Activated CD8-positive, alpha-beta memory T cell treated with anti-CD3 and anti-CD28 coated beads, Interleukin-2, amount 10 ng/mL, durations not matched to agents 7 days and 5 days (primary cell): ENCODE results near the gene MST1R. TPM values are rescaled to one million over a fixed set of nuclear protein-coding genes. Genes with fewer than 3 reads are reported as not detected.
"Not testable (repeated sequence)": the region's sequence is repeated elsewhere in the genome, so short reads cannot be mapped to it uniquely, and the experiment has no call there.

Experiments
- ATAC-seq: fragments of 150-1000 bp; cut with Tn5 transposase; one replicate; pipeline ENCODE4 v1.10.0; 2021; ENCODE audit warnings: moderate library complexity
- CTCF ChIA-PET: fragments of 350-600 bp; sonication (Branson Sonifier 250); formaldehyde crosslinking; loops from one replicate; lab custom pipeline; 2021; ENCODE audit warnings: antibody characterized with exemption; lab: Charles Lee
- DNase-seq: peaks from one replicate; pipeline ENCODE4 v3.0.0-alpha.2; 2020
- H3K27ac Mint-ChIP-seq: one replicate; pipeline ENCODE4 v1.8.0; 2021; ENCODE audit warnings: mild to moderate bottlenecking, mixed read lengths
- H3K27me3 Mint-ChIP-seq: one replicate; pipeline ENCODE4 v1.8.0; 2021; ENCODE audit warnings: mixed read lengths
- H3K36me3 Mint-ChIP-seq: one replicate; pipeline ENCODE4 v1.8.0; 2021; ENCODE audit warnings: mild to moderate bottlenecking, mixed read lengths
- H3K4me1 Mint-ChIP-seq: one replicate; pipeline ENCODE4 v1.8.0; 2021; ENCODE audit warnings: mixed read lengths
- H3K4me3 Mint-ChIP-seq: one replicate; pipeline ENCODE4 v1.8.0; 2021; ENCODE audit warnings: mild to moderate bottlenecking, moderate library complexity, mixed read lengths
- H3K9me3 Mint-ChIP-seq: one replicate; pipeline ENCODE4 v1.8.0; 2022; ENCODE audit warnings: low read depth, mixed read lengths
- total RNA-seq, 2 experiments: library from RNA; stranded (reverse); gene quantifications; one replicate each; pipeline ENCODE4 v1.2.3, GENCODE V29; 2021

The MST1R gene
- total RNA-seq, 2 experiments from 2014 or later, result 1.2 to 2.5 TPM

- Mint-ChIP-seq H3K27ac (peak overlapping the region; percentile 71), H3K27me3 (no peaks in the 10 kb centered on the region), H3K36me3 (peaks cover 2% of the 10 kb centered on the region), H3K9me3 (no peaks in the 10 kb centered on the region), H3K4me1 (peaks cover 35% of the 10 kb centered on the region), H3K4me3 (peak overlapping the region; percentile 54)
- peak; percentile 70 for DNase-seq
- ATAC-seq, result peak; percentile 34
- CTCF ChIA-PET, result interaction anchor here (0.7 to 4.0 kb wide), 12 partner anchors 13 to 103 kb away, joined by 3 to 25 read pairs (median 3); partner anchors contain the start of genes INKA1, MON1A, RBM6 and UBA7
Measured at GRCh38 chr3:49906073-49906743, 2.5 kb upstream of the MST1R start.

DNA sequence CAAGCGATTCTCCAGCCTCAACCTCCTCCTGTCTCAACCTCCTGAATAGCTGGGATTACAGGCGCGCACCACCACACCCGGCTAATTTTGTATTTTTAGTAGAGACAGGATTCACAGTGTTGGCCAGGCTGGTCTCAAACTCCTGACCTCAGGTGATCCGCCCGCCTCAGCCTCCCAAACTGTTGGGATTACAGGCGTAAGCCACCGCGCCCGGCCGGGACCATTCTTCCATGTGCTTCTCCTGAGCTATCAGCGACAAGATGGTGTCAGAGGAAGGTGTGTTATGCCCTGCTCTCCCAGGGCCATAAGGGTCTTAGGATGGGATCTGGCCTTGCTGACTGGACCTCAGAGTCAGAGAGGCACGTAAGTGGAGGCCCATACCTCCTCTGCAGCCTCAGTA lies 775 bp upstream of the MST1R start:
- H3K4me1 Mint-ChIP-seq, result peaks cover 35% of the 10 kb centered on the region
- peak overlapping the region; percentile 96 for H3K4me3 Mint-ChIP-seq
- not testable (repeated sequence) for ATAC-seq, H3K27me3 Mint-ChIP-seq, DNase-seq, H3K36me3 Mint-ChIP-seq, H3K9me3 Mint-ChIP-seq
- peak overlapping the region; percentile 93 for H3K27ac Mint-ChIP-seq
- CTCF ChIA-PET, result interaction anchor here (0.9 to 4.0 kb wide), 5 partner anchors 9 to 350 kb away, joined by 3 to 25 read pairs (median 3); partner anchors contain the start of genes BSN and INKA1

DNA sequence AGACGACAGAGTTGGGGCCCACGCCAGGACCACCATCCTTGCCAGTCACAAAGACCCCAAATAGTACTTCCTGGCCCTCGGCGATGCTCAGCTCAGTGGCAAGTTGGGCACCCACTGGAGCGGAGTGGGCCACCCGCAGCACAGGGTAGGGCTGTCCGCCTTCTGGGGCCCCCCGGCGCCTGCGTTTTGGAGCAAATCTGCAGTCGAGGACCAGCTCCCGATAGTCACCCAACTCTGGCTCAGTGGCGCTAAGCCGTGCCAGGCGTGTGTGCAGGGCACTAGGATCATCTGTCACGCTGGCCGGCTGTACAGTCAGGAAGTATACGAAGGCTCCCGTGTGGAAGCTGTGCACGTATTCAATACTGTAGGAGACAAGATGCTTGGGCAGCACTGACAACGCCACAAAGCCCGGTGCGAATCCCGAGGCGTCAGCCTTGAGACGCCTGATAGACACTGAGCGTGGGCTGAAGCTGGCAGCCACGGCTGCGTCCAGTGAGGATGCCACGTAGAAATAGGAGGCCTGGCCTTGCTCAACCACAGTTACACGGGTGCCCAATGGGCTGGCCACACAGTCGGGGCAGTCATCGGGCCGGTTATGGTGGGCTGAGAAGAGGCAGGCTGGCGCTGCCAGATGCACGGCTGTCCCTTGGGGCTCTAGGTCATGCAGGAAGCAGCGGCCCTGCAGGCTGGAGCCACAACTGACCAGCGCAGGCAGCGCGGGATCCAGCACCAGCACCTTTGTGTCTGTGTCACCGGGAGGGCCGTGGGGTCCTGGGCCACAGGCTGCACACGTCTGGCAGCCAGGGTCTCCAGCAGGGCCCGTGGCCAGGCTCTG lies 945 bp downstream of the MST1R start:
- H3K4me3 Mint-ChIP-seq, result peak overlapping the region; percentile 9
- H3K9me3 Mint-ChIP-seq, result no peaks in the 10 kb centered on the region
- H3K27me3 Mint-ChIP-seq, result no peaks in the 10 kb centered on the region

DNA sequence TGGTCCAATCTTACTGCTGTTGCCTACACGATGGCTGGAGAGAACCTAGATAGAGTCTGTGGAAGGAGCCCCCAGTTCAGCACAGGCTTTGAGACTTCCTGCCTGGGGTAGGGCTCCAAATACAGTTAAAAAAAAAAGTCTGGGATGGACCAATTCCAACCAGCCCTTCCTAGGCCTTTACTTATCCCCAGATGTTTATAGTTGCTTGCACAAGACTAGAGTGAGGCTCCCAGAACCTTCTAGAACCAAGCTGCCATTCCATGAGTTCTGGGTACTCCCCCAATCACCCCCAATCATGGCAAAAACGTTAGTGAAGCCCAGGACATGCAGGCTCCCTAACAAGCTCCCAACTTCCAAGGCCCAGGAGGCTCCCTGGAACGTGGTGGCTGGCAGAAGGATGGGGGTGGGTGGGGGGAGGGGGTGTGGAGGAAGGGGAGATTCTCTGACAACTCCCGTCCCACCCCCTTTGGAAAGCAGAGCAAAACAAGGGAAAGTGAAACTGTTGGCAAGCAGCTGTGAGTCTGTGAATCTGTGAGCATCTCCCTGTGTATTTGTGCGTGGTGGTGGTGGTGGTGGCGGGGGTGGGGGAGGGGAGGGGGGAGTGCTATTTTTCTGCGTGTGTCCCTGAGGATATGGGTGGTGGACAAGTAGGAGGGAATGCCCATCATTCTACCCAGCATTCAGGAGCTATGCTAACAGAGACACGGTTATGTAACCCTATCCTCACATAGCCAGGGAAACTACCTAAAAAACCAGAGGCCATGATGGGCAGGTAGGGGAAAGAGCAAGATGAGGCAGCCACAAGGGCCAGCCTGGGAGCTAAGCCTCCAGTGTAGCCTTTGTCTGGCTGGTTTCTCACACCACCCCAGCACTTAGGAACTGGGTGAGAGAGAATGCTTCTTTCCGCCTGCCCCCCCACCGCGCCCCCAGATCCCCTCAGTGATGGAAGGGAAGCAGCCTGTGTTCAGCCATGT lies 2.0 kb downstream of the MST1R start:
- Mint-ChIP-seq H3K36me3 (peaks cover 2% of the 10 kb centered on the region), H3K4me3 (no peak overlapping the region)

More for the DNA sequence above, 945 bp downstream of the MST1R start:
- Mint-ChIP-seq H3K27ac (no peak overlapping the region), H3K36me3 (peaks cover 2% of the 10 kb centered on the region), H3K4me1 (peaks cover 35% of the 10 kb centered on the region)
- CTCF ChIA-PET, result interaction anchor here (0.6 to 3.0 kb wide), 4 partner anchors 38 to 291 kb away, joined by 3 to 13 read pairs (median 6); partner anchors contain the start of gene INKA1
- ATAC-seq (no peak), DNase-seq (no peak)

DNA sequence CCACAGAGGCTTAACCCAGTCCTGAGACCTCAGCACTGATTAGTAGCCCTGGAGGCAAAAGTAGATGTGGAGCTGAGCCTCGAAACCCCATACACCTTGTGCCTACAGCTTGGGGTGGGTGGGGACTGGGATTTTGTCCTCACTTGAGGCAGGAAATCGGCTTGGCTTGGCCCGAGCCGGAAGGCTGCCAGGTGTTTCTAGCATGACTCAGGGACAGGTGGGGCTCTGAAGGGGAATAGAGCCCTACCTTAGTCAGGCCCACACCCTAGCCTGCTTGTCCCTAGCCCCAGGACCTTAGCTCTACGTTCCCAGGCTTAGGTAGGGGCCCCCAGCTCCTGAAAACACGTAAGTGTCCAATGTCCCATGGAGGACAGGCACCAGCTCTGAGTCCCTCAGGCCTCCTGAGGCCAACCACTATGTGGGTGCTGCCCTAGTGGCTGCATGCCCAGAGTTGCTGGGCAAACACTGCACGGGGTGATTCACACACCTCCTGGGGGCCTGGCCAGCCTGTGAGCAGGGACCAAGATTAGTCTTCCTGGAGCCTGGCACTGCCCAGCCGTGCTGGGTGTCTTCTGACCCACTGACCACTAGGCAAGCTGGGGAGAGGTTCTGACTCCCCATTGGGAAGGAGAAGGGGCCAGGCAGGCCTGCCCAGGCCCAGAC lies 3.1 kb downstream of the MST1R start:
- ATAC-seq, result no peak
- H3K4me1 Mint-ChIP-seq, result peaks cover 21% of the 10 kb centered on the region
- DNase-seq, result no peak
- no peak overlapping the region for H3K4me3 Mint-ChIP-seq
- peaks cover 2% of the 10 kb centered on the region for H3K36me3 Mint-ChIP-seq
- H3K27me3 Mint-ChIP-seq, result no peaks in the 10 kb centered on the region
- no peak overlapping the region for H3K27ac Mint-ChIP-seq
- CTCF ChIA-PET, result interaction anchor here (1.0 to 3.0 kb wide), 5 partner anchors 23 to 176 kb away, joined by 3 to 13 read pairs (median 5); partner anchors contain the start of gene INKA1
- H3K9me3 Mint-ChIP-seq, result no peaks in the 10 kb centered on the region

More for the DNA sequence above, 2.0 kb downstream of the MST1R start:
- H3K9me3 Mint-ChIP-seq, result no peaks in the 10 kb centered on the region
- no peaks in the 10 kb centered on the region for H3K27me3 Mint-ChIP-seq
- ATAC-seq (no peak), DNase-seq (no peak)
- H3K27ac Mint-ChIP-seq, result no peak overlapping the region
- peaks cover 31% of the 10 kb centered on the region for H3K4me1 Mint-ChIP-seq
- CTCF ChIA-PET, result interaction anchor here (0.6 to 3.0 kb wide), 5 partner anchors 37 to 292 kb away, joined by 3 to 13 read pairs (median 4); partner anchors contain the start of gene INKA1

GRCh38 chr3:49899815-49900214 lies 3.9 kb downstream of the MST1R start:
- H3K27me3 Mint-ChIP-seq, result no peaks in the 10 kb centered on the region
- no peak overlapping the region for H3K27ac Mint-ChIP-seq

GRCh38 chr3:49898991-49899390 lies 4.7 kb downstream of the MST1R start:
- CTCF ChIA-PET, result no interaction called here
- ATAC-seq (no peak), DNase-seq (no peak)
- Mint-ChIP-seq H3K27ac (no peak overlapping the region), H3K4me1 (peaks cover 8% of the 10 kb centered on the region), H3K4me3 (no peak overlapping the region), H3K36me3 (peaks cover 1% of the 10 kb centered on the region), H3K9me3 (no peaks in the 10 kb centered on the region), H3K27me3 (no peaks in the 10 kb centered on the region)

More at GRCh38 chr3:49899815-49900214, 3.9 kb downstream of the MST1R start:
- no peak overlapping the region for H3K4me3 Mint-ChIP-seq
- DNase-seq (no peak), ATAC-seq (no peak)
- peaks cover 15% of the 10 kb centered on the region for H3K4me1 Mint-ChIP-seq
- peaks cover 2% of the 10 kb centered on the region for H3K36me3 Mint-ChIP-seq
- CTCF ChIA-PET, result interaction anchor here (0.6 to 3.0 kb wide), 4 partner anchors 22 to 1910 kb away, joined by 4 to 13 read pairs (median 5); partner anchors contain the start of gene INKA1
- H3K9me3 Mint-ChIP-seq, result no peaks in the 10 kb centered on the region

DNA sequence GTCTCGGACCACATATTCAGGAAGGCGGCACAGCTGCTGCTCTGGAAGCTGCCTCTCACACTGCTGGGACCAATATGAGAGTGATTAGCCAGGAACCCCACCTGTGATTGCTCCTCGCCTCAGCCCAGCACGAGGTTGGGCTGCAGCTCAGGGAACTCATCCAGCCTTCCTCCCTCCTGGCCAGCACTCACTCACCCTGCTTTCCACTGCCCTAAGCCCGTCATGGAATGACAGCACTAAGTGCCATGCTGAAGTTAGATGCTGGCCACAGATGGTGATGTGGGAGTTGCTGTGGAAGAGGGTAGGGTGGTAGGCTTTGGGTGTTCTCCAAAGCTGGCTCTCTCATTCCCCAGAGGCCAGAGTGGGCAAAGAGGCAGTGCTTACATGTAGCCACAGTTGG lies 7.3 kb downstream of the MST1R start:
- CTCF ChIA-PET, result no interaction called here
- Mint-ChIP-seq H3K4me3 (no peak overlapping the region), H3K9me3 (no peaks in the 10 kb centered on the region), H3K27ac (no peak overlapping the region), H3K27me3 (no peaks in the 10 kb centered on the region), H3K4me1 (no peaks in the 10 kb centered on the region), H3K36me3 (no peaks in the 10 kb centered on the region)
- DNase-seq, result no peak
- ATAC-seq, result no peak

DNA sequence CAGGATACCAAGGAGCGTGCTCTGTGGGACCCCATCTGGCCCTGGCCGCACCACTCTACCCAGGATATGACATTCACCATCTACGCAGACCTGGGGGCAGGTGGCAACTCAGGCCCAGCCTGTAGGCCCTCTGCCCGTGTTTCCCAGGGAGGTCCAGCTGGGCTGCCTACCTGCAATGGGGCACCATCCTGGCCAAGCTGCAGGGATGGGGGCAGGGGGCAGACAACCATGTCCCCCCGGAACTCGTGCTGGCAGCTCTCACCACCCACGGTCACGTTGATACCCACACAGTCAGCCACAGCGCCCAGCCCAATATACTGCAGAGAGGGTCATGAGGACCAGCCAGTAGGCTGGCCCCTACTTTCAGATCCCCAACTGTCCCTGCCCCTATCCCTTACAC lies 7.9 kb downstream of the MST1R start:
- DNase-seq (no peak), ATAC-seq (no peak)
- Mint-ChIP-seq H3K9me3 (no peaks in the 10 kb centered on the region), H3K36me3 (no peaks in the 10 kb centered on the region), H3K27ac (no peak overlapping the region), H3K4me3 (no peak overlapping the region), H3K4me1 (no peaks in the 10 kb centered on the region), H3K27me3 (no peaks in the 10 kb centered on the region)
- CTCF ChIA-PET, result interaction anchor here (1.1 kb wide), 1 partner anchor 48 kb away, joined by 3 read pairs; no protein-coding TSS in a partner anchor

DNA sequence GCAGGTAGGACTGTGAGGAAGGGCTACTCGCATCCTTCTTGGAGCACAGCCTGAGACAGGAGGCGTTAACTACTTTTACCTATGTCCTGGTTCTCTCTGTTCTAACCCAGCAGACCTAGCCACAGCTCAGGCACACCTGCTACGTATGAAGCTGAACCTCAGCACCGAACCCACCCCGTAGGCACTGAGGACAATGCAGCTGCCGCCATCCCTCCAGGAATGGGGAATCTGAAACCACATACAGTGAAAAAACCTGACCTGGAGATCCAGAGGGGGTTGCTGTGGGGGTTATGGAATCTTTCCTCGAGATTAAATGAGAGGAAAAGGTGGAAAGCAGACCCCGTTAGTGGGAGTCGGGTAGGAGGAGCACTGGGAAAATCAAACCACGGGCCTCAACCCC lies 14.4 kb downstream of the MST1R start:
- CTCF ChIA-PET, result no interaction called here
- Mint-ChIP-seq H3K9me3 (no peaks in the 10 kb centered on the region), H3K4me3 (no peak overlapping the region), H3K4me1 (peaks cover 5% of the 10 kb centered on the region), H3K36me3 (no peaks in the 10 kb centered on the region), H3K27me3 (no peaks in the 10 kb centered on the region), H3K27ac (no peak overlapping the region)
- no peak for DNase-seq
- no peak for ATAC-seq

GRCh38 chr3:49886922-49887265 lies 16.8 kb downstream of the MST1R start:
- H3K36me3 Mint-ChIP-seq, result no peaks in the 10 kb centered on the region
- no peaks in the 10 kb centered on the region for H3K9me3 Mint-ChIP-seq
- DNase-seq, result no peak
- no peaks in the 10 kb centered on the region for H3K27me3 Mint-ChIP-seq
- H3K4me3 Mint-ChIP-seq, result no peak overlapping the region
- no peak overlapping the region for H3K27ac Mint-ChIP-seq
- no peak for ATAC-seq
- H3K4me1 Mint-ChIP-seq, result peaks cover 5% of the 10 kb centered on the region
- CTCF ChIA-PET, result interaction anchor here (0.8 kb wide), 1 partner anchor 48 kb away, joined by 3 read pairs; no protein-coding TSS in a partner anchor

GRCh38 chr3:49883998-49884397 lies 19.7 kb downstream of the MST1R start:
- ATAC-seq, result no peak
- H3K36me3 Mint-ChIP-seq, result no peaks in the 10 kb centered on the region
- H3K9me3 Mint-ChIP-seq, result no peaks in the 10 kb centered on the region
- H3K27ac Mint-ChIP-seq, result no peak overlapping the region
- CTCF ChIA-PET, result no interaction called here
- no peaks in the 10 kb centered on the region for H3K4me1 Mint-ChIP-seq
- no peak for DNase-seq
- no peaks in the 10 kb centered on the region for H3K27me3 Mint-ChIP-seq
- H3K4me3 Mint-ChIP-seq, result no peak overlapping the region
